B cell (primary cell): ENCODE data around the gene PLCB4. TPM values are rescaled to one million over a fixed set of nuclear protein-coding genes. Genes with fewer than 3 reads are reported as not detected.

Experiments used
- ATAC-seq: fragments of 200-7000 bp; cut with Tn5 transposase; one replicate; pipeline ENCODE4 v1.10.0; 2021; ENCODE audit warnings: low read depth, mild to moderate bottlenecking, moderate number of reproducible peaks, moderate library complexity
- CTCF ChIA-PET: fragments of 350-600 bp; sonication (Branson Sonifier 250); formaldehyde crosslinking; loops from one replicate; lab custom pipeline; 2021; ENCODE audit warnings: antibody characterized with exemption, inconsistent platforms; lab: Charles Lee
- POLR2A ChIA-PET: fragments of 350-600 bp; sonication (Branson Sonifier 250); formaldehyde crosslinking; loops from one replicate; lab custom pipeline; 2021; ENCODE audit warnings: antibody characterized with exemption; lab: Charles Lee
- DNase-seq: peaks from one replicate; pipeline ENCODE4 v3.0.0; 2013
- H2AFZ ChIP-seq: 2 replicates; pipeline ENCODE4 v1.6.1; 2012; ENCODE audit warnings: mild to moderate bottlenecking, low read depth, low read length; ENCODE audit not compliant: insufficient read depth, poor library complexity, severe bottlenecking
- H3K27ac ChIP-seq, 2 donors: 1 replicate in 1 of 2; 2 replicates in 1 of 2; pipeline ENCODE4 v1.5.1; 2012 to 2013; ENCODE audit warnings: low read length in 2 of 2, mild to moderate bottlenecking in 2 of 2, moderate library complexity in 1 of 2
- H3K27me3 ChIP-seq, 4 experiments: fragments of 200-600 bp in 1 of 4; sonication (generic) in 1 of 4; replicated peaks in 1 of 4; 1 replicate in 2 of 4; 2 replicates in 2 of 4; pipeline versions ENCODE4 v1.6.1 to v1.7.0; 2013 to 2016; ENCODE audit warnings: low read length in 3 of 4, mild to moderate bottlenecking in 2 of 4, mixed read lengths in 1 of 4, moderate library complexity in 1 of 4; ENCODE audit not compliant: insufficient read depth in 4 of 4, control insufficient read depth in 3 of 4; ENCODE audit errors: control extremely low read depth in 1 of 4
- H3K36me3 ChIP-seq, 2 experiments: replicated peaks in 1 of 2; 1 replicate in 1 of 2; 2 replicates in 1 of 2; pipeline versions ENCODE4 v1.6.1 to v1.7.1; 2013; ENCODE audit warnings: low read length in 1 of 2; ENCODE audit not compliant: insufficient read depth in 2 of 2, control insufficient read depth in 1 of 2; ENCODE audit errors: control extremely low read depth in 1 of 2, extremely low read depth in 1 of 2
- H3K4me1 ChIP-seq, 2 donors: fragments of 200-600 bp in 1 of 2; sonication (generic) in 1 of 2; 1 replicate in 1 of 2; 2 replicates in 1 of 2; pipeline versions ENCODE4 v1.5.1 to v1.6.1; 2013 to 2017; ENCODE audit warnings: low read length in 2 of 2; ENCODE audit not compliant: control insufficient read depth in 2 of 2, insufficient read depth in 2 of 2
- H3K4me2 ChIP-seq: replicated peaks from 2 replicates; pipeline ENCODE3; 2012; ENCODE audit warnings: mild to moderate bottlenecking, low read depth, low read length; ENCODE audit not compliant: poor library complexity, severe bottlenecking
- H3K4me3 ChIP-seq, 5 experiments: fragments of 200-600 bp in 1 of 5; sonication (generic) in 1 of 5; 1 replicate in 3 of 5; 2 replicates in 2 of 5; pipeline versions ENCODE4 v1.5.1 to v1.7.0; 2011 to 2016; ENCODE audit warnings: low read length in 4 of 5, mild to moderate bottlenecking in 4 of 5, low read depth in 2 of 5, control low read depth in 1 of 5, moderate library complexity in 1 of 5; ENCODE audit not compliant: insufficient read depth in 1 of 5; ENCODE audit errors: control extremely low read depth in 1 of 5, extremely low read depth in 1 of 5
- H3K79me2 ChIP-seq: fragments of 200-600 bp; sonication (generic); one replicate; pipeline ENCODE4 v1.6.0; 2016; ENCODE audit warnings: low read length; ENCODE audit not compliant: control insufficient read depth, insufficient read depth
- H3K9ac ChIP-seq: fragments of 200-600 bp; sonication (generic); 2 replicates; pipeline ENCODE4 v1.6.1; 2017; ENCODE audit warnings: mild to moderate bottlenecking, low read length, moderate library complexity
- H3K9me3 ChIP-seq, 3 donors: one replicate each; pipeline versions ENCODE4 v1.6.1 to v1.7.1; 2013; ENCODE audit warnings: low read length in 2 of 3; ENCODE audit not compliant: control insufficient read depth in 2 of 3, insufficient read depth in 1 of 3; ENCODE audit errors: control extremely low read depth in 1 of 3
- H4K20me1 ChIP-seq: 2 replicates; pipeline ENCODE4 v1.6.0; 2012; ENCODE audit warnings: mild to moderate bottlenecking, low read length; ENCODE audit not compliant: insufficient read depth, control insufficient read depth, poor library complexity, severe bottlenecking
- H3K27ac Mint-ChIP-seq: one replicate; pipeline ENCODE4 v1.8.0; 2021; ENCODE audit warnings: mixed read lengths
- H3K27me3 Mint-ChIP-seq: one replicate; pipeline ENCODE4 v1.8.0; 2021; ENCODE audit warnings: mixed read lengths
- H3K4me1 Mint-ChIP-seq: one replicate; pipeline ENCODE4 v1.8.0; 2021; ENCODE audit warnings: mixed read lengths
- H3K4me3 Mint-ChIP-seq: one replicate; pipeline ENCODE4 v1.8.0; 2021; ENCODE audit warnings: mixed read lengths
- H3K9me3 Mint-ChIP-seq: one replicate; pipeline ENCODE4 v1.8.0; 2022; ENCODE audit warnings: mixed read lengths; ENCODE audit not compliant: insufficient read depth
- CTCF ChIP-seq: fragments of 200-600 bp; IDR thresholded peaks from one replicate; pipeline ENCODE4 v1.8.0; 2022; ENCODE audit warnings: antibody characterized with exemption, mild to moderate bottlenecking
- EZH2 ChIP-seq: IDR thresholded peaks from 2 replicates; pipeline ENCODE4 v1.6.1; 2012; ENCODE audit warnings: borderline replicate concordance, low read depth, mild to moderate bottlenecking, moderate library complexity, low read length; ENCODE audit not compliant: insufficient read depth, poor library complexity, severe bottlenecking
- WGBS: methylation state at CpG from one replicate; pipeline ENCODE4 v1.1.5; 2013; ENCODE audit warnings: missing lambda C conversion rate; ENCODE audit not compliant: insufficient coverage; 5-methylcytosine and 5-hydroxymethylcytosine counted together
- intact Hi-C: fragments of 100-400 bp; cut with micrococcal nuclease; formaldehyde crosslinking; loops from one replicate; pipeline ENCODE4 v1.10.0; 2022
- polyA plus RNA-seq: library from polyadenylated mRNA; depleted of rRNA; stranded (reverse); fragments of >200 nt; gene quantifications from 2 replicates; pipeline ENCODE4 v1.2.3, GENCODE V29; 2012
- total RNA-seq, 2 donors: library from RNA; stranded (reverse); fragments of 120-200 nt in 1 of 2; gene quantifications; 1 replicate in 1 of 2; 2 replicates in 1 of 2; pipeline versions ENCODE4 v1.2.3 to v1.2.4, GENCODE V29; 2013 to 2022

PLCB4 gene
- total and polyA plus RNA-seq, 2 donors (not counting 1 experiment from before 2014, with no cell fraction given) = not detected

- Histone ChIP-seq H3K4me3 (no peak overlapping the region), H3K9ac (no peak overlapping the region), H3K9me3 (peaks cover 0 to 4% (median 0%) of the 10 kb centered on the region in 3 donors), H3K79me2 (no peaks in the 10 kb centered on the region), H2AFZ (no peak overlapping the region), H3K27ac (no peak overlapping the region), H4K20me1 (no peaks in the 10 kb centered on the region), H3K36me3 (no peaks in the 10 kb centered on the region), H3K27me3 (no peaks in the 10 kb centered on the region), H3K4me2 (no peak overlapping the region), H3K4me1 (no peaks in the 10 kb centered on the region)
- intact Hi-C loops = no loop called here
- Mint-ChIP-seq H3K4me3 (no peak overlapping the region), H3K27me3 (no peaks in the 10 kb centered on the region), H3K9me3 (no peaks in the 10 kb centered on the region), H3K4me1 (no peaks in the 10 kb centered on the region), H3K27ac (no peak overlapping the region)
- ChIA-PET POLR2A (no interaction called here), CTCF (no interaction called here)
- ATAC-seq = no peak
- no peak for DNase-seq
- TF ChIP-seq CTCF = no peak
- TF ChIP-seq EZH2 = no peak
- WGBS = 57% methylated on average over 1 of the region's 1 CpG
Measured at GRCh38 chr20:9179193-9179802, 110.4 kb downstream of the PLCB4 start.

- peaks cover 0 to 4% (median 0%) of the 10 kb centered on the region in 3 donors for H3K9me3 ChIP-seq
- H3K4me1 Mint-ChIP-seq = no peaks in the 10 kb centered on the region
- H3K79me2 ChIP-seq = no peaks in the 10 kb centered on the region
- DNase-seq = no peak
- no peak for ATAC-seq
- no peaks in the 10 kb centered on the region for H3K9me3 Mint-ChIP-seq
- H3K27me3 Mint-ChIP-seq = no peaks in the 10 kb centered on the region
- no peaks in the 10 kb centered on the region for H4K20me1 ChIP-seq
- intact Hi-C loops = no loop called here
- H3K27me3 ChIP-seq = no peaks in the 10 kb centered on the region
- ChIA-PET CTCF (no interaction called here), POLR2A (no interaction called here)
- no peak overlapping the region for H3K4me3 ChIP-seq
- no peak overlapping the region for H2AFZ ChIP-seq
- no peak overlapping the region for H3K27ac ChIP-seq
- no peak overlapping the region for H3K9ac ChIP-seq
- H3K36me3 ChIP-seq = no peaks in the 10 kb centered on the region
- H3K27ac Mint-ChIP-seq = no peak overlapping the region
- no peaks in the 10 kb centered on the region for H3K4me1 ChIP-seq
- H3K4me3 Mint-ChIP-seq = no peak overlapping the region
- no peak for TF ChIP-seq EZH2
- no peak for TF ChIP-seq CTCF
- H3K4me2 ChIP-seq = no peak overlapping the region
Measured at GRCh38 chr20:9179867-9180266, 111.0 kb downstream of the PLCB4 start.
